Adrenal gland (tissue), 12 donors: ENCODE results near the gene TIGAR. TPM values are rescaled to one million over a fixed set of nuclear protein-coding genes. Genes with fewer than 3 reads are reported as not detected.

Experiments
- DNase-seq, 7 donors: peaks; one replicate each; pipeline ENCODE4 v3.0.0-alpha.2; 2019 to 2020
- H3K27ac ChIP-seq, 5 donors: fragments of 200-600 bp; sonication (generic) in 4 of 5; 1 replicate in 3 of 5; 2 replicates in 2 of 5; pipeline versions ENCODE4 v1.5.1 to v1.8.0; 2016 to 2020; ENCODE audit warnings: mild to moderate bottlenecking in 1 of 5
- H3K27me3 ChIP-seq: fragments of 200-600 bp; 2 replicates; pipeline ENCODE4 v1.8.0; 2021
- H3K36me3 ChIP-seq, 2 donors: fragments of 200-600 bp; replicated peaks in 1 of 2; 1 replicate in 1 of 2; 2 replicates in 1 of 2; pipeline versions ENCODE4 v1.5.1 to v1.8.0; 2018 to 2022
- H3K4me1 ChIP-seq, 2 donors: fragments of 200-600 bp; replicated peaks in 1 of 2; 1 replicate in 1 of 2; 2 replicates in 1 of 2; pipeline versions ENCODE4 v1.5.1 to v1.8.0; 2018 to 2021
- H3K4me3 ChIP-seq, 4 donors: fragments of 200-600 bp; sonication (generic) in 3 of 4; one replicate each; pipeline ENCODE4 v1.5.1; 2016 to 2018
- H3K9me3 ChIP-seq, 3 donors: fragments of 200-600 bp; sonication (generic) in 1 of 3; replicated peaks in 1 of 3; 1 replicate in 2 of 3; 2 replicates in 1 of 3; pipeline versions ENCODE4 v1.5.1 to v1.8.0; 2016 to 2021
- POLR2A ChIP-seq, 2 donors: fragments of 450-650 bp; IDR thresholded peaks; one replicate each; pipeline ENCODE4 v1.6.1; 2017; ENCODE audit warnings: antibody characterized with exemption in 2 of 2, mild to moderate bottlenecking in 2 of 2, moderate library complexity in 1 of 2
- WGBS, 4 donors: extraction: QIAGEN DNeasy Blood & Tissue Kit in 2 of 4; methylation state at CpG; one replicate each; pipeline versions ENCODE4 v1.1.5 to v1.1.7; 2013 to 2017; 5-methylcytosine and 5-hydroxymethylcytosine counted together
- intact Hi-C, 2 donors: fragments of 100-400 bp; cut with DNase I; formaldehyde crosslinking; loops; one replicate each; pipeline versions ENCODE4 v1.14.1 to v1.15.0; 2022 to 2023
- polyA plus RNA-seq, 3 donors: library from polyadenylated mRNA; stranded (reverse); fragments of 200-250 nt in 2 of 3; fragments of 350-450 nt in 1 of 3; fragmentation: Illumina TruSeq in 1 of 3; extraction: RNeasy Lipid Tissue Mini Kit (QIAGEN cat#74804) in 1 of 3; gene quantifications; one replicate each; pipeline ENCODE4 v1.2.3, GENCODE V29; 2013 to 2014
- total RNA-seq, 9 donors: library from RNA; depleted of rRNA in 4 of 9; stranded (reverse); fragments of >200 nt in 4 of 9; fragments of 120-200 nt in 1 of 9; fragmentation: NEBNext Ultra II Directional in 1 of 9; extraction: Animal tissue kit (Norgen Biotek cat#: 25700) in 1 of 9; gene quantifications; one replicate each; pipeline versions ENCODE4 v1.1.0 to v1.2.4, GENCODE V29; 2013 to 2023
- TF ChIP-seq, protein P1 (sequence below), 6 experiments: fragments of 450-650 bp in 4 of 6; fragments of 200-600 bp in 2 of 6; sonication (generic) in 1 of 6; IDR thresholded peaks; 1 replicate in 5 of 6; 2 replicates in 1 of 6; pipeline versions ENCODE4 v1.5.1 to v1.8.0; 2016 to 2021; ENCODE audit warnings: antibody characterized with exemption in 6 of 6, mild to moderate bottlenecking in 2 of 6, moderate library complexity in 1 of 6
- donor health status: healthy with polysubstance abuse.
- donor health status: Bipolar disorder and iron deficiency.
- donor health status: DM: yes; HTN: yes; CAD: no.
- donor health status: DM: no; HTN: no; CAD: no.
- donor health status: DM: no; HTN: no; CAD: no.
- donor health status: DM: yes; HTN: yes; CAD: no.

The TIGAR gene
- total and polyA plus RNA-seq, 12 donors, result 2.5 to 28.2 (median 9.5) TPM

DNA sequence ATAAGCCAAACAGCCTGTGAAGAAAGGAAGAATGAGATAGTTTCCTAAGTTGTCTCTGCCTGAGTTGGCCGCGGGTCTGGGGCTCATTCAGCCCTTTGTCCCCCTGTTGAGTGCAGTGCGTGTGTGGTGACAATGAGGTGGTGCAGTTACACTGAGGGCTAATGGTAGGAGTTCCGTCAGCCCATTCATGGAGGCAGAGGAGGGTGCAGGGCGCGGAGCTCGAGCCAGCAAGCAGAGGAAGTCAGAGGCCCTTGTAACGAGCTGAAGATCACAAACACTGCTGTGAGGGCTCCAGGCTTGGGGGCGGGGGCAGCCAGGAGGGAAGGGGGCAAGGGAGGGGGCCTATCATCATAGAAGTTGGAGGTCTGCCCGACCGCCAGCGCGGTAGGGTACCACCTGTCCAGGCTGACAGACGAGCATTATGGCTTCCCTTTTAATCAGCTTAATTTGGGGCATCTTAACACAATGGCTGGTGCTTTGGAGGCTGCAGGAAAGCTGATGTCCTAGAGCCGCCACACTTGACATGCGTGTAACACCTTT, 27.0 kb upstream of the TIGAR start:
- peak overlapping the region in 2 of 5 donors; percentile 17 to 32 for H3K27ac ChIP-seq

DNA sequence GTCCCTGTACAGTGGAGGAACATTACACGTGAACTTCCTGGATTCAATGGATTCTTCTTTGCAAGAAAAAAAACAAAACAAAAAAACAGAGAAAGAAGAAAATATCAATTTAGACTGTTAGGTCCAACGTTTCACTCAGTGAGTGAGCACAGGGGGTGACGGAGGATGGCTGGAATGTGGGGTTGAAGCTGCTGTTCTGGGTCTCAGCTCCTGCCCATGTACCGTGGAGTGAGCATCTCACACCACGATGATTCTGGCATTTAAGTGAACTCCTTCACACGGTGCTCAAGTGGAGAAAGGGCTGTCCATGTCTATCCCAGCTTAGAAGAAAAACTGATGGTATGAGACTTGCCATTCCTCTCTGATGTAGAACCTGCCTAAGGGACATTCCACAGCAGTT, 24.3 kb upstream of the TIGAR start:
- Histone ChIP-seq H3K4me3 (no peak overlapping the region), H3K4me1 (peaks cover 13 to 25% of the 10 kb centered on the region in 2 donors), H3K27me3 (no peaks in the 10 kb centered on the region), H3K9me3 (no peaks in the 10 kb centered on the region), H3K36me3 (peaks cover 0 to 60% of the 10 kb centered on the region in 2 donors), H3K27ac (no peak overlapping the region)
- peak in 1 of 7 donors; percentile 39 for DNase-seq
- intact Hi-C loops, result no loop called here
- 64 to 77% (median 74%) methylated on average over 6 of the region's 6 CpGs for WGBS, 4 donors
- TF ChIP-seq POLR2A (IDR thresholded peaks at IDR 0.05), result no peak

More for the DNA sequence above, 27.0 kb upstream of the TIGAR start:
- 56 to 78% (median 73%) methylated on average over 16 of the region's 16 CpGs for WGBS, 4 donors
- Histone ChIP-seq H3K27me3 (no peaks in the 10 kb centered on the region), H3K36me3 (peaks cover 0 to 49% of the 10 kb centered on the region in 2 donors), H3K9me3 (no peaks in the 10 kb centered on the region), H3K4me3 (no peak overlapping the region), H3K4me1 (peaks cover 16 to 39% of the 10 kb centered on the region in 2 donors)
- DNase-seq, result no peak
- TF ChIP-seq POLR2A (IDR thresholded peaks at IDR 0.05), result no peak
- TF ChIP-seq, protein P1, sequence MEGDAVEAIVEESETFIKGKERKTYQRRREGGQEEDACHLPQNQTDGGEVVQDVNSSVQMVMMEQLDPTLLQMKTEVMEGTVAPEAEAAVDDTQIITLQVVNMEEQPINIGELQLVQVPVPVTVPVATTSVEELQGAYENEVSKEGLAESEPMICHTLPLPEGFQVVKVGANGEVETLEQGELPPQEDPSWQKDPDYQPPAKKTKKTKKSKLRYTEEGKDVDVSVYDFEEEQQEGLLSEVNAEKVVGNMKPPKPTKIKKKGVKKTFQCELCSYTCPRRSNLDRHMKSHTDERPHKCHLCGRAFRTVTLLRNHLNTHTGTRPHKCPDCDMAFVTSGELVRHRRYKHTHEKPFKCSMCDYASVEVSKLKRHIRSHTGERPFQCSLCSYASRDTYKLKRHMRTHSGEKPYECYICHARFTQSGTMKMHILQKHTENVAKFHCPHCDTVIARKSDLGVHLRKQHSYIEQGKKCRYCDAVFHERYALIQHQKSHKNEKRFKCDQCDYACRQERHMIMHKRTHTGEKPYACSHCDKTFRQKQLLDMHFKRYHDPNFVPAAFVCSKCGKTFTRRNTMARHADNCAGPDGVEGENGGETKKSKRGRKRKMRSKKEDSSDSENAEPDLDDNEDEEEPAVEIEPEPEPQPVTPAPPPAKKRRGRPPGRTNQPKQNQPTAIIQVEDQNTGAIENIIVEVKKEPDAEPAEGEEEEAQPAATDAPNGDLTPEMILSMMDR (IDR thresholded peaks at IDR 0.05), result no peak
- intact Hi-C loops, result no loop called here

DNA sequence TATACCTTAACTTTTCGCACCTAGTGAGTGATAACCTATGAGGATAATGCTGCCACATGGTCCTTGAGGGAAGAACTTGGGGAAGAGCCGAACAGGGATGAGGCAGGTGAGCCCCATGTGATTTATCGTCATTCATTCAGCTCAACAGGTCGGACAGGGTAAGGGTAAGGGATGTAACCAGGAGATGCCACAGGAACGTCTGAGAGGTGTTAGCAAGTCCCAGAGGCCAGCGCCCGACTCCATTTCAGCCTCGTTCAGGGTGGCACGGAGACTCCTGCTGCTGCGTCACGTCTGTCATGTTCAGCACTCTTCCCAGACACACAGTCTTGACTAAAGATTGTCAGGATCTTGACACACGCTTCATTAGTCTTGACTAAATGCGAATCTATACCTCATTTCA, 23.4 kb upstream of the TIGAR start:
- H3K36me3 ChIP-seq, result peaks cover 0 to 58% of the 10 kb centered on the region in 2 donors
- intact Hi-C loops, result no loop called here
- WGBS, 4 donors, result 90 to 92% (median 91%) methylated on average over 13 of the region's 13 CpGs
- H3K4me1 ChIP-seq, result peaks cover 11 to 20% of the 10 kb centered on the region in 2 donors
- H3K9me3 ChIP-seq, result no peaks in the 10 kb centered on the region
- H3K4me3 ChIP-seq, result no peak overlapping the region
- DNase-seq, result peak in 1 of 7 donors; percentile 47
- H3K27ac ChIP-seq, result no peak overlapping the region
- TF ChIP-seq, protein P1 (IDR thresholded peaks at IDR 0.05), result no peak
- no peak for TF ChIP-seq POLR2A (IDR thresholded peaks at IDR 0.05)
- no peaks in the 10 kb centered on the region for H3K27me3 ChIP-seq

DNA sequence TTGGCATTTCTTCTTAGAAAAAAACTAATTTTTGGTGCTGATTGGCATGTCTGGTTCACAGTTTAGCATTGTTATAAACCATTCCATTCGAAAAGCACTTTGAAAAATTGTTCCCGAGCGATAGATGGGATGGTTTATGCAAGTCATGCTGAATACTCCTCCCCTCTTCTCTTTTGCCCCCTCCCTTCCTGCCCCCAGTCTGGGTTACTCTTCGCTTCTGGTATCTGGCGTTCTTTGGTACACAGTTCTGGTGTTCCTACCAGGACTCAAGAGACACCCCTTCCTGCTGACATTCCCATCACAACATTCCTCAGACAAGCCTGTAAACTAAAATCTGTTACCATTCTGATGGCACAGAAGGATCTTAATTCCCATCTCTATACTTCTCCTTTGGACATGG, 20.1 kb upstream of the TIGAR start:
- no peak overlapping the region for H3K4me3 ChIP-seq
- H3K27me3 ChIP-seq, result no peaks in the 10 kb centered on the region
- intact Hi-C loops, result loop anchor here in 1 of 2 donors (10.0 kb wide), 1 partner anchor 234 kb away; the partner anchor contains the start of gene RAD51AP1
- peaks cover 24 to 31% of the 10 kb centered on the region in 2 donors for H3K4me1 ChIP-seq
- no peak overlapping the region for H3K27ac ChIP-seq
- H3K9me3 ChIP-seq, result no peaks in the 10 kb centered on the region
- TF ChIP-seq POLR2A (IDR thresholded peaks at IDR 0.05), result no peak
- TF ChIP-seq, protein P1 (IDR thresholded peaks at IDR 0.05), result no peak
- 76 to 81% (median 77%) methylated on average over 5 of the region's 5 CpGs for WGBS, 4 donors
- DNase-seq, result peak in 1 of 7 donors; percentile 17
- H3K36me3 ChIP-seq, result peaks cover 0 to 52% of the 10 kb centered on the region in 2 donors
